Measurements from ENCODE around the gene IDI1.

DNA sequence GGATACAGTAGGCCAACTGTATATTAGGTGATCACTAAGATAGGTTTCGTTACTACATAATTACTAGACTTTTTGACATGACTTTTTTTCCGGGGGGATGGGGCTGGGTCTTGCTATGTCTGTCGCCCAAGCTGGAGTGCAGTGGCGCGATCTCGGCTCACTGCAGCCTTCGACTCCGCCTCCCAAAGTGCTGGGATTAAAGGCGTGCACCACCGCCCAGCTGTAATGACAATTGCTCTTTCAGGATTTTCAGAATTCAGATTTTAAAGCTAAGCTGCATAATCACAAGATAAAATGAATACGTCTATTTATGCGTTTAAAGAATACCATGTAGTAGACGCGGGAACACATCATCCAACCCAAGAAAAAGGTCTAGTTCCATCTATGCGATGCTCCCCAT is 982 bp downstream of the IDI1 start:
- TF ChIP-seq POLR2A (IDR thresholded peaks at IDR 0.05) (no peak), CTCF (IDR thresholded peaks at IDR 0.05) (no peak)
